ENCODE data around the gene CDH13.

The CDH13 gene

DNA sequence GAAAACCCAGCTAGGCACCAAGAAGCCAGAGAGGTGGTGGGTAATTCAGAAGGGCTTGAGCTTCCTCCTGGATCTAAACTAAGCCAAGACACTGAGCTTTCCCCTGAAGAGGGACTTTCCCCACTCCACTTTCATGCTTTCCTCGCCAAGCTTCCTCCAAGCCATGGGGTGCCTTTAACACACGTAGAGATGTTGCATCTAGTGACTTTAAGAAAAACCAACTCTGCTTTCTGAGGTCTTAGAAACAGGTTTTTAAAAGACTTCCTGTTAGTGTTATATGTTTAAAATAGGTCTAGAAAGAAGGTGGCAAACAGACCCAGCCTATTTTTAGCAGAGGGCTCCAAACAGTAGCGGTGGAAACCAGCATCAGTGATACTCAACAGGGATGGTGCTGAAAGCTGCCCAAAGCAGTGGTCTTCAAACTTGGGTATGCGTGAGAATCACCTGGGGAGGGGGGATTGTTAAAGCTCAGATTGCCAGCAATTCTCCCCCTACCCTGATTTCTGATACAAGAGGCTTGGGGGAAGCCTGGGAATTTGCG is 585.6 kb downstream of the CDH13 start (continued):
- no peak for TF ChIP-seq ARNTL (CRISPR knock-in tag; IDR thresholded peaks at IDR 0.05; ENCODE audit: borderline replicate concordance, low read depth)
- no peak for TF ChIP-seq CSDC2 (CRISPR knock-in tag; IDR thresholded peaks at IDR 0.05)
- TF ChIP-seq ISL1 (CRISPR knock-in tag; IDR thresholded peaks at IDR 0.05) = no peak
- no peak for TF ChIP-seq OSR1 (CRISPR knock-in tag; IDR thresholded peaks at IDR 0.05)
- TF ChIP-seq SNAI2 (CRISPR knock-in tag; IDR thresholded peaks at IDR 0.05) = no peak
- no peak for TF ChIP-seq PPARA (CRISPR knock-in tag; IDR thresholded peaks at IDR 0.05; ENCODE audit: borderline replicate concordance)

DNA sequence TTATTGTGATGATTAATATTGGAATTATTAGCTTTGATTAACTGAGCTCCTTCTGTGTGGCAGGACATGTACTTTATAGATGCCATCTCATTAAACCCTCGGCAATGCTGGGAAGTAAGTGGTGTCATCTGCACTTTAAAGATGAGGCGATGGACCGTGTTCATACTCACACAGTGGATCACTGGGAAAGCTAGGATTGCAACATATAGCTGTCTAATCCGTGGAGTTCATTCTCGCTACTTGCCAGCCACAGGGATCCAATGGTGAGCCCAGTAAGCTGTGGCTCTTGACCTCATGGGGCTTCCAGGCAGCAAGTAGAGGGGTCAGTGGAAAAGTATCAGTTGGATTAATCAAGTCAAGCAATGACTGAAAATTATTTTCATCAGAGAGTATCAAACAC is 587.9 kb downstream of the CDH13 start:
- TF ChIP-seq TCF4 (CRISPR knock-in tag; IDR thresholded peaks at IDR 0.05; ENCODE audit: borderline replicate concordance) = no peak
- TF ChIP-seq, protein P1, sequence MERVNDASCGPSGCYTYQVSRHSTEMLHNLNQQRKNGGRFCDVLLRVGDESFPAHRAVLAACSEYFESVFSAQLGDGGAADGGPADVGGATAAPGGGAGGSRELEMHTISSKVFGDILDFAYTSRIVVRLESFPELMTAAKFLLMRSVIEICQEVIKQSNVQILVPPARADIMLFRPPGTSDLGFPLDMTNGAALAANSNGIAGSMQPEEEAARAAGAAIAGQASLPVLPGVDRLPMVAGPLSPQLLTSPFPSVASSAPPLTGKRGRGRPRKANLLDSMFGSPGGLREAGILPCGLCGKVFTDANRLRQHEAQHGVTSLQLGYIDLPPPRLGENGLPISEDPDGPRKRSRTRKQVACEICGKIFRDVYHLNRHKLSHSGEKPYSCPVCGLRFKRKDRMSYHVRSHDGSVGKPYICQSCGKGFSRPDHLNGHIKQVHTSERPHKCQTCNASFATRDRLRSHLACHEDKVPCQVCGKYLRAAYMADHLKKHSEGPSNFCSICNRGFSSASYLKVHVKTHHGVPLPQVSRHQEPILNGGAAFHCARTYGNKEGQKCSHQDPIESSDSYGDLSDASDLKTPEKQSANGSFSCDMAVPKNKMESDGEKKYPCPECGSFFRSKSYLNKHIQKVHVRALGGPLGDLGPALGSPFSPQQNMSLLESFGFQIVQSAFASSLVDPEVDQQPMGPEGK (CRISPR knock-in tag; IDR thresholded peaks at IDR 0.05; ENCODE audit: borderline replicate concordance) = no peak
- no peak for TF ChIP-seq BACH2 (CRISPR knock-in tag; IDR thresholded peaks at IDR 0.05; ENCODE audit: borderline replicate concordance)
- no peak for TF ChIP-seq PPARA (CRISPR knock-in tag; IDR thresholded peaks at IDR 0.05; ENCODE audit: borderline replicate concordance)
- TF ChIP-seq ZC3H10 (CRISPR knock-in tag; IDR thresholded peaks at IDR 0.05) = no peak
- no peak for TF ChIP-seq OSR1 (CRISPR knock-in tag; IDR thresholded peaks at IDR 0.05)
- no peak for TF ChIP-seq ZNF565 (CRISPR knock-in tag; conservative IDR thresholded peaks at IDR 0.05; ENCODE audit: low read depth)
- TF ChIP-seq, protein P2, sequence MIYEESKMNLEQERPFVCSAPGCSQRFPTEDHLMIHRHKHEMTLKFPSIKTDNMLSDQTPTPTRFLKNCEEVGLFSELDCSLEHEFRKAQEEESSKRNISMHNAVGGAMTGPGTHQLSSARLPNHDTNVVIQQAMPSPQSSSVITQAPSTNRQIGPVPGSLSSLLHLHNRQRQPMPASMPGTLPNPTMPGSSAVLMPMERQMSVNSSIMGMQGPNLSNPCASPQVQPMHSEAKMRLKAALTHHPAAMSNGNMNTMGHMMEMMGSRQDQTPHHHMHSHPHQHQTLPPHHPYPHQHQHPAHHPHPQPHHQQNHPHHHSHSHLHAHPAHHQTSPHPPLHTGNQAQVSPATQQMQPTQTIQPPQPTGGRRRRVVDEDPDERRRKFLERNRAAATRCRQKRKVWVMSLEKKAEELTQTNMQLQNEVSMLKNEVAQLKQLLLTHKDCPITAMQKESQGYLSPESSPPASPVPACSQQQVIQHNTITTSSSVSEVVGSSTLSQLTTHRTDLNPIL (CRISPR knock-in tag; IDR thresholded peaks at IDR 0.05; ENCODE audit: low read depth) = no peak
- no peak for TF ChIP-seq RARB (CRISPR knock-in tag; IDR thresholded peaks at IDR 0.05)
- TF ChIP-seq GLIS3 (CRISPR knock-in tag; IDR thresholded peaks at IDR 0.05) = no peak
- no peak for TF ChIP-seq ZFP3 (CRISPR knock-in tag; IDR thresholded peaks at IDR 0.05)
- TF ChIP-seq, protein P3, sequence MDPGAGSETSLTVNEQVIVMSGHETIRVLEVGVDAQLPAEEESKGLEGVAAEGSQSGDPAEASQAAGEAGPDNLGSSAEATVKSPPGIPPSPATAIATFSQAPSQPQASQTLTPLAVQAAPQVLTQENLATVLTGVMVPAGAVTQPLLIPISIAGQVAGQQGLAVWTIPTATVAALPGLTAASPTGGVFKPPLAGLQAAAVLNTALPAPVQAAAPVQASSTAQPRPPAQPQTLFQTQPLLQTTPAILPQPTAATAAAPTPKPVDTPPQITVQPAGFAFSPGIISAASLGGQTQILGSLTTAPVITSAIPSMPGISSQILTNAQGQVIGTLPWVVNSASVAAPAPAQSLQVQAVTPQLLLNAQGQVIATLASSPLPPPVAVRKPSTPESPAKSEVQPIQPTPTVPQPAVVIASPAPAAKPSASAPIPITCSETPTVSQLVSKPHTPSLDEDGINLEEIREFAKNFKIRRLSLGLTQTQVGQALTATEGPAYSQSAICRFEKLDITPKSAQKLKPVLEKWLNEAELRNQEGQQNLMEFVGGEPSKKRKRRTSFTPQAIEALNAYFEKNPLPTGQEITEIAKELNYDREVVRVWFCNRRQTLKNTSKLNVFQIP (CRISPR knock-in tag; IDR thresholded peaks at IDR 0.05; ENCODE audit: borderline replicate concordance, low read depth) = no peak
- no peak for ATAC-seq

DNA sequence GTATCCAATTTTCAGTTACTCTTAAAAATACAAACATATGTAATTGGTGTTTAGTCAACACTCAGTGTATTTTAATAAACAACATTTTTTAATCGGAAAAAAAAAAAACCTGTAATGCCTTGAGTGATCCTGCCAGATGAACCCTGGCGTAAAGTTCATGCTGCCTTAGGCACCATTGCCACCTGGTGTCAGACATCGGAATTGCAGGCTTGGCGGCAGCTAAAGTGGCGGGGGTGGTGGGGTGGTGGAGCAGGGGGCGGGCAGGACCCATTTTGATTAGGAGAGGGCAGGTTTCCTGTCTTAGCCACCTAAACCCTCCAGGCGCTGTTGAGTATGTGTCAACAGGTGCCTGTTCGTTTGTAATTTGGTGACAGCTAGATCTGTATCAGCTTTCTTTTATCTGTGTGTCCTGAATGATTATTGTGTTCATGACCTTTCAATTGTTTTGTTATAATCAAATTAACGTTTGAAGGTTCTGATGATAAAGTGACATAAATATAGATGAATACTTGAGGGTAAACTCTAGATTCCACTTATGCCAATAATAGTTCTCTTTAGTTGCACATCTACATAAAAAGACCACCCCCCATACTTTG is 588.7 kb downstream of the CDH13 start:
- TF ChIP-seq RARB (CRISPR knock-in tag; IDR thresholded peaks at IDR 0.05) (no peak), ARNTL (CRISPR knock-in tag; IDR thresholded peaks at IDR 0.05; ENCODE audit: borderline replicate concordance, low read depth) (no peak), CSDC2 (CRISPR knock-in tag; IDR thresholded peaks at IDR 0.05) (no peak), TOX (CRISPR knock-in tag; IDR thresholded peaks at IDR 0.05; ENCODE audit: borderline replicate concordance) (no peak), ZFP30 (CRISPR knock-in tag; IDR thresholded peaks at IDR 0.05) (no peak), ZNF565 (CRISPR knock-in tag; conservative IDR thresholded peaks at IDR 0.05; ENCODE audit: low read depth) (no peak), ESRRG (CRISPR knock-in tag; IDR thresholded peaks at IDR 0.05) (no peak), PPARA (CRISPR knock-in tag; IDR thresholded peaks at IDR 0.05; ENCODE audit: borderline replicate concordance) (no peak), TCF4 (CRISPR knock-in tag; IDR thresholded peaks at IDR 0.05; ENCODE audit: borderline replicate concordance) (no peak), GLIS3 (CRISPR knock-in tag; IDR thresholded peaks at IDR 0.05) (no peak), ZFP3 (CRISPR knock-in tag; IDR thresholded peaks at IDR 0.05) (no peak), ISL1 (CRISPR knock-in tag; IDR thresholded peaks at IDR 0.05) (no peak), OSR1 (CRISPR knock-in tag; IDR thresholded peaks at IDR 0.05) (no peak)
- TF ChIP-seq, protein P4, sequence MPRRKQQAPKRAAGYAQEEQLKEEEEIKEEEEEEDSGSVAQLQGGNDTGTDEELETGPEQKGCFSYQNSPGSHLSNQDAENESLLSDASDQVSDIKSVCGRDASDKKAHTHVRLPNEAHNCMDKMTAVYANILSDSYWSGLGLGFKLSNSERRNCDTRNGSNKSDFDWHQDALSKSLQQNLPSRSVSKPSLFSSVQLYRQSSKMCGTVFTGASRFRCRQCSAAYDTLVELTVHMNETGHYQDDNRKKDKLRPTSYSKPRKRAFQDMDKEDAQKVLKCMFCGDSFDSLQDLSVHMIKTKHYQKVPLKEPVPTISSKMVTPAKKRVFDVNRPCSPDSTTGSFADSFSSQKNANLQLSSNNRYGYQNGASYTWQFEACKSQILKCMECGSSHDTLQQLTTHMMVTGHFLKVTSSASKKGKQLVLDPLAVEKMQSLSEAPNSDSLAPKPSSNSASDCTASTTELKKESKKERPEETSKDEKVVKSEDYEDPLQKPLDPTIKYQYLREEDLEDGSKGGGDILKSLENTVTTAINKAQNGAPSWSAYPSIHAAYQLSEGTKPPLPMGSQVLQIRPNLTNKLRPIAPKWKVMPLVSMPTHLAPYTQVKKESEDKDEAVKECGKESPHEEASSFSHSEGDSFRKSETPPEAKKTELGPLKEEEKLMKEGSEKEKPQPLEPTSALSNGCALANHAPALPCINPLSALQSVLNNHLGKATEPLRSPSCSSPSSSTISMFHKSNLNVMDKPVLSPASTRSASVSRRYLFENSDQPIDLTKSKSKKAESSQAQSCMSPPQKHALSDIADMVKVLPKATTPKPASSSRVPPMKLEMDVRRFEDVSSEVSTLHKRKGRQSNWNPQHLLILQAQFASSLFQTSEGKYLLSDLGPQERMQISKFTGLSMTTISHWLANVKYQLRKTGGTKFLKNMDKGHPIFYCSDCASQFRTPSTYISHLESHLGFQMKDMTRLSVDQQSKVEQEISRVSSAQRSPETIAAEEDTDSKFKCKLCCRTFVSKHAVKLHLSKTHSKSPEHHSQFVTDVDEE (CRISPR knock-in tag; IDR thresholded peaks at IDR 0.05) = no peak
- TF ChIP-seq, protein P1 (CRISPR knock-in tag; IDR thresholded peaks at IDR 0.05; ENCODE audit: borderline replicate concordance) = no peak
- TF ChIP-seq, protein P2 (CRISPR knock-in tag; IDR thresholded peaks at IDR 0.05; ENCODE audit: low read depth) = no peak
- ATAC-seq = no peak

Data from SK-N-SH treated with all-trans-retinoic acid at 6 μM for 48 hours (cell line).